Astrocyte (in vitro differentiated cells and primary cell): ENCODE measurements around the gene IQCN. TPM values are rescaled to one million over a fixed set of nuclear protein-coding genes. Genes with fewer than 3 reads are reported as not detected.

Source experiments
- DNase-seq: peaks from one replicate; pipeline ENCODE4 v3.0.0-alpha.2; 2010; ENCODE audit warnings: low read depth
- FAIRE-seq: peaks from 2 replicates; lab custom pipeline; 2011; peaks lifted over from hg19 to GRCh38; lab: Jason Lieb, UNC
- H2AFZ ChIP-seq: 2 replicates; pipeline ENCODE4 v1.6.0; 2012; ENCODE audit warnings: low read depth, low read length, inconsistent platforms
- H3K27ac ChIP-seq: 2 replicates; pipeline ENCODE4 v1.5.1; 2011; ENCODE audit warnings: low read depth, low read length, inconsistent platforms
- H3K27me3 ChIP-seq: 2 replicates; pipeline ENCODE4 v1.6.0; 2011; ENCODE audit warnings: low read length, inconsistent platforms; ENCODE audit not compliant: insufficient read depth
- H3K36me3 ChIP-seq: 2 replicates; pipeline ENCODE4 v1.5.1; 2011; ENCODE audit warnings: low read length, inconsistent platforms; ENCODE audit not compliant: insufficient read depth
- H3K4me1 ChIP-seq: 2 replicates; pipeline ENCODE4 v1.5.1; 2011; ENCODE audit warnings: low read length, inconsistent platforms; ENCODE audit not compliant: insufficient read depth
- H3K4me2 ChIP-seq: 2 replicates; pipeline ENCODE4 v1.6.0; 2012; ENCODE audit warnings: low read length, inconsistent platforms
- H3K4me3 ChIP-seq: 2 replicates; pipeline ENCODE4 v1.5.1; 2011; ENCODE audit warnings: low read depth, mild to moderate bottlenecking, low read length, inconsistent platforms; ENCODE audit not compliant: insufficient read depth
- H3K79me2 ChIP-seq: 2 replicates; pipeline ENCODE4 v1.6.0; 2012; ENCODE audit warnings: mild to moderate bottlenecking, low read length, inconsistent platforms; ENCODE audit not compliant: insufficient read depth
- H3K9ac ChIP-seq: 2 replicates; pipeline ENCODE4 v1.6.0; 2012; ENCODE audit warnings: mild to moderate bottlenecking, low read length, inconsistent platforms
- H3K9me3 ChIP-seq: 2 replicates; pipeline ENCODE4 v1.5.1; 2012; ENCODE audit warnings: low read depth, mild to moderate bottlenecking, low read length, inconsistent platforms; ENCODE audit not compliant: insufficient read depth
- H4K20me1 ChIP-seq: 2 replicates; pipeline ENCODE4 v1.6.0; 2012; ENCODE audit warnings: low read length, inconsistent platforms; ENCODE audit not compliant: insufficient read depth
- H3K27ac Mint-ChIP-seq: one replicate; pipeline ENCODE4 v1.8.0; 2021; ENCODE audit warnings: mild to moderate bottlenecking, mixed read lengths; ENCODE audit not compliant: unreplicated experiment
- H3K27me3 Mint-ChIP-seq: one replicate; pipeline ENCODE4 v1.8.0; 2021; ENCODE audit warnings: low read depth, mixed read lengths; ENCODE audit not compliant: unreplicated experiment
- H3K36me3 Mint-ChIP-seq: one replicate; pipeline ENCODE4 v1.8.0; 2021; ENCODE audit warnings: low read depth, mixed read lengths; ENCODE audit not compliant: unreplicated experiment
- H3K4me1 Mint-ChIP-seq: one replicate; pipeline ENCODE4 v1.8.0; 2021; ENCODE audit warnings: low read depth, mixed read lengths; ENCODE audit not compliant: unreplicated experiment
- H3K4me3 Mint-ChIP-seq: one replicate; pipeline ENCODE4 v1.8.0; 2021; ENCODE audit warnings: mild to moderate bottlenecking, moderate library complexity, mixed read lengths; ENCODE audit not compliant: unreplicated experiment
- H3K9me3 Mint-ChIP-seq: one replicate; pipeline ENCODE4 v1.8.0; 2021; ENCODE audit warnings: mild to moderate bottlenecking, mixed read lengths; ENCODE audit not compliant: unreplicated experiment
- CTCF ChIP-seq: IDR thresholded peaks from 2 replicates; pipeline ENCODE4 v1.5.1; 2011; ENCODE audit warnings: low read depth, mild to moderate bottlenecking, inconsistent platforms, low read length, moderate library complexity; ENCODE audit not compliant: insufficient read depth
- EZH2 ChIP-seq: IDR thresholded peaks from 2 replicates; pipeline ENCODE4 v1.6.1; 2012; ENCODE audit warnings: mild to moderate bottlenecking, low read length, inconsistent platforms; ENCODE audit not compliant: insufficient read depth
- total RNA-seq: library from RNA; stranded (reverse); gene quantifications from 2 replicates; pipeline ENCODE4 v1.2.1, GENCODE V29; 2021

Gene IQCN
- total RNA-seq, 1 donor from 2014 or later, result 1.7 TPM

DNA sequence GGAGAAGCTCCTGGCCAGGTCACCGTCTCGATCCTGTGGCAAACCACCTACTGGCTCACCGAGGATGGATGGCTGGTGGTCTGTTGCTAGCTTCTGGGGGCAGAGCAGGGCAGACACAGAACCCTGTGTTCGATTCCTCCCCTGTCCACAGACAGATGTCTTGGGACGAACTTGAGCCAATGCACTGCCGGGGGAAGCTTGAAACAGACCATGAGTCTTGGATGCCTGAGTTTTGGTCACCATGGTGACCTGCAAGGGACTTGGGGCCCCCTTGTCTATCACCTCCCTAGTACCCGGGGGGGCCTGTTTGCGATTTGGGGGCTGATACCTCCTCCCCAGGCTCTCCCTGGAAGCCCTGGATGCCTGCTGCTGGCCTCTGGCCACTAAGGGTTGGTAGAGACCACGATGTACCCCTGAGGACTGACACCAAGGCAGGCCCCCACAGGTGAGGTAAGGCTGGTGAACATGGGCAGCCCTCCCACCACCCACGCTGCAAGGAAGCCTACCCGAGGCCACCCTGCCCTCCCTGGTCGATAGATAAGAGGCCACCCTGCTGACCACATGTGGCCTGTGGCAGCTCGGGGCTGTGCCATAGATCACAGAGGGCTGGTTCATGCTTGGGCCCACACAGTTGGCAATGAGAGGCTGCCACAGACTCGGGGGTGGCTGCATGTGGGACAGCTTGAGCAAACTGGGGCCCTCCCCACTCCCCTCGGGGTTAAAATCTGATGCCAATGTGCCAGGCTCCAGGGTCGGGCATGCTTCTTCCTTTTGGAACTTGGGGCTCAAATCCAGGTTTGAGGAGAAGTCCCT is 10.7 kb downstream of the IQCN start:
- no peaks in the 10 kb centered on the region for H3K36me3 ChIP-seq
- no peak for TF ChIP-seq CTCF
- no peak for TF ChIP-seq EZH2
- no peaks in the 10 kb centered on the region for H3K9me3 ChIP-seq
- peaks cover 24% of the 10 kb centered on the region for H3K36me3 Mint-ChIP-seq
- FAIRE-seq, result no peak
- H3K27me3 Mint-ChIP-seq, result peaks cover 3% of the 10 kb centered on the region
- DNase-seq, result no peak
- H3K27ac Mint-ChIP-seq, result no peak overlapping the region
- peaks cover 4% of the 10 kb centered on the region for H3K4me1 ChIP-seq
- H3K4me3 ChIP-seq, result no peak overlapping the region
- H3K4me1 Mint-ChIP-seq, result no peaks in the 10 kb centered on the region
- no peaks in the 10 kb centered on the region for H3K79me2 ChIP-seq
- H4K20me1 ChIP-seq, result peaks cover 9% of the 10 kb centered on the region
- no peak overlapping the region for H3K27ac ChIP-seq
- peak overlapping the region; percentile 38 for H3K4me2 ChIP-seq
- no peak overlapping the region for H3K9ac ChIP-seq
- H3K9me3 Mint-ChIP-seq, result peaks cover 7% of the 10 kb centered on the region
- H2AFZ ChIP-seq, result no peak overlapping the region
- H3K27me3 ChIP-seq, result no peaks in the 10 kb centered on the region
- no peak overlapping the region for H3K4me3 Mint-ChIP-seq

DNA sequence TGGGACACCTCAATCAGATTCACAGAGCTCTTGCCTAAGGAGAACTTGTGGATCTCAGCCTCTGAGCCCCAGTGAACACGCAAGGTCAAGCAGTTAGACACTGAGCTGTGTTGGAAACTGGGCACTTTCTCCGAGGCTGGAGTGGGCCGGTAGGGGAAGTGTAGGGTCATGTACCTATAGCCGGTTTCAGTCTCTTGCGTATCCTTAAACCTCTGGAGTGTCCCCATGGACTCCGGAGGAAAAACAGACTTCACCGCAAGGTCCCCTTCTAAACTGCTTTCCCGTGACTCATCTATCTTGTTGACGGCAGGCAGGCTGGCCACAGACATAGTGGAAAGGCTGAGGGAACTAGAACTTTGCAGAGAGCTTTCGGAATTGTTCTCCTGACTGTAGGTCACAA is 11.3 kb downstream of the IQCN start:
- H3K27ac Mint-ChIP-seq, result no peak overlapping the region

More for the DNA sequence above, 11.3 kb downstream of the IQCN start:
- Mint-ChIP-seq H3K9me3 (peaks cover 7% of the 10 kb centered on the region), H3K4me3 (no peak overlapping the region), H3K36me3 (peaks cover 20% of the 10 kb centered on the region), H3K4me1 (no peaks in the 10 kb centered on the region), H3K27me3 (peaks cover 3% of the 10 kb centered on the region)
- H3K4me1 ChIP-seq, result peaks cover 4% of the 10 kb centered on the region
- no peaks in the 10 kb centered on the region for H3K36me3 ChIP-seq
- no peak overlapping the region for H2AFZ ChIP-seq
- H3K4me2 ChIP-seq, result peak overlapping the region; percentile 38
- no peak overlapping the region for H3K9ac ChIP-seq
- peaks cover 4% of the 10 kb centered on the region for H4K20me1 ChIP-seq
- TF ChIP-seq EZH2 (no peak), CTCF (no peak)
- H3K4me3 ChIP-seq, result no peak overlapping the region
- no peak for FAIRE-seq
- DNase-seq, result no peak
- H3K9me3 ChIP-seq, result no peaks in the 10 kb centered on the region
- H3K79me2 ChIP-seq, result no peaks in the 10 kb centered on the region
- no peak overlapping the region for H3K27ac ChIP-seq
- H3K27me3 ChIP-seq, result no peaks in the 10 kb centered on the region
